ENCODE data around the gene BUB1B. TPM values are rescaled to one million over a fixed set of nuclear protein-coding genes. Genes with fewer than 3 reads are reported as not detected.

The BUB1B gene
- total RNA-seq, 1 donor from 2014 or later = 11.9 TPM

- Mint-ChIP-seq H3K27ac (ENCODE audit: unreplicated experiment) (no peak overlapping the region), H3K9me3 (ENCODE audit: unreplicated experiment) (no peaks in the 10 kb centered on the region), H3K4me3 (ENCODE audit: unreplicated experiment) (no peak overlapping the region), H3K4me1 (ENCODE audit: unreplicated experiment) (peaks cover 15% of the 10 kb centered on the region), H3K27me3 (ENCODE audit: unreplicated experiment) (peaks cover 12% of the 10 kb centered on the region), H3K36me3 (ENCODE audit: low read depth, unreplicated experiment) (no peaks in the 10 kb centered on the region)
- TF ChIP-seq, protein P1, sequence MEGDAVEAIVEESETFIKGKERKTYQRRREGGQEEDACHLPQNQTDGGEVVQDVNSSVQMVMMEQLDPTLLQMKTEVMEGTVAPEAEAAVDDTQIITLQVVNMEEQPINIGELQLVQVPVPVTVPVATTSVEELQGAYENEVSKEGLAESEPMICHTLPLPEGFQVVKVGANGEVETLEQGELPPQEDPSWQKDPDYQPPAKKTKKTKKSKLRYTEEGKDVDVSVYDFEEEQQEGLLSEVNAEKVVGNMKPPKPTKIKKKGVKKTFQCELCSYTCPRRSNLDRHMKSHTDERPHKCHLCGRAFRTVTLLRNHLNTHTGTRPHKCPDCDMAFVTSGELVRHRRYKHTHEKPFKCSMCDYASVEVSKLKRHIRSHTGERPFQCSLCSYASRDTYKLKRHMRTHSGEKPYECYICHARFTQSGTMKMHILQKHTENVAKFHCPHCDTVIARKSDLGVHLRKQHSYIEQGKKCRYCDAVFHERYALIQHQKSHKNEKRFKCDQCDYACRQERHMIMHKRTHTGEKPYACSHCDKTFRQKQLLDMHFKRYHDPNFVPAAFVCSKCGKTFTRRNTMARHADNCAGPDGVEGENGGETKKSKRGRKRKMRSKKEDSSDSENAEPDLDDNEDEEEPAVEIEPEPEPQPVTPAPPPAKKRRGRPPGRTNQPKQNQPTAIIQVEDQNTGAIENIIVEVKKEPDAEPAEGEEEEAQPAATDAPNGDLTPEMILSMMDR (IDR thresholded peaks at IDR 0.05; ENCODE audit: unreplicated experiment) = no peak
- no peak for DNase-seq (ENCODE audit: low spot score)
These were observed 78.5 kb downstream of the BUB1B start for GRCh38 chr15:40239404-40239692.

DNA sequence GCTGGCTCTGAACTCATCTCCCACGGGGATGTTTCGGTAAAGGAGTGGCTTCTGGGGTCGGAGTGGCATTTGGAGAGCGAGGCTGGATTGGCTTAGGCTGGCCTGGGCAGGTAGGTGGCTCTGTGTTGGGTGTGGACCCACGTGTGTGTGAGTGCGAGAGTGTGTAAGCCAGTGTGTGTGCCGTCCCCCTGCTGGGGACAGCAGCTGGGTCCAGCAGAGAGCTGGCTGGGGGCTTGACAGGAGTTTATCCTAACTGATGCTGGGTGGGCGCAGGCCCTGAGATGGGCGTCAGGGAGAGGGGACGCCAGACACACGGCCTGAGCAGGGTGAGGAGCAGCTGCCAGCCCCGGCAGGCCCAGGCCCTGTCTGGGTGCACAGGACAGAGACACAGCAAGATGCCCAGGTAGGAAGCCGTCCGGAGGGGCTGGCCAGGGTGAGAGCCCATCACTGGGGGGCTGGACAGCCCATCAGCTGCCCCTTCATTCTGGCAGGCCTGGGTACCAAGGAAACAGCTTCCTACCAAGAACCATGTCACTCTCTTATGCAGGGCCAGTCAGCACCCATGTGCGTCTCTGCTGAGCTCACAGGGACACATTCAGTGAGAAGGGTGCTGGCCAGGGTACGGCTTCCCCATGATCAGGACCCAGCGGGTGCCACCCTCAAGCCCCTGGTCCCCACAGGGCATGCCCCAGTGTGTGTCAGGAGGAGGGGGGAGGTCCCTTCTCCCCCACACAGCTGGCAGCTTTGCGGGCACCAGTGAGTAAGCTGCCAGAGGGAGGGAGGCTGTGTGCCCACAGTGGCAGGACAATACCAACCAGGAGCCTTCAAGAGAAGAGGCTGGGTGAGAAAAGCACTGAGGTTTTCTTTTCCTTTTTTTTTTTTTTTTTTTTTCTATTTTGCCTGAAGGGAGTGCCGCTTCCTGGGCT lies 79.1 kb downstream of the BUB1B start:
- TF ChIP-seq, protein P1 (IDR thresholded peaks at IDR 0.05; ENCODE audit: unreplicated experiment) = no peak
- no peak overlapping the region for H3K4me3 Mint-ChIP-seq (ENCODE audit: unreplicated experiment)
- DNase-seq (ENCODE audit: low spot score) = no peak
- H3K27ac Mint-ChIP-seq (ENCODE audit: unreplicated experiment) = no peak overlapping the region
- no peaks in the 10 kb centered on the region for H3K9me3 Mint-ChIP-seq (ENCODE audit: unreplicated experiment)
- H3K36me3 Mint-ChIP-seq (ENCODE audit: low read depth, unreplicated experiment) = no peaks in the 10 kb centered on the region
- peaks cover 12% of the 10 kb centered on the region for H3K27me3 Mint-ChIP-seq (ENCODE audit: unreplicated experiment)
- H3K4me1 Mint-ChIP-seq (ENCODE audit: unreplicated experiment) = peaks cover 15% of the 10 kb centered on the region

DNA sequence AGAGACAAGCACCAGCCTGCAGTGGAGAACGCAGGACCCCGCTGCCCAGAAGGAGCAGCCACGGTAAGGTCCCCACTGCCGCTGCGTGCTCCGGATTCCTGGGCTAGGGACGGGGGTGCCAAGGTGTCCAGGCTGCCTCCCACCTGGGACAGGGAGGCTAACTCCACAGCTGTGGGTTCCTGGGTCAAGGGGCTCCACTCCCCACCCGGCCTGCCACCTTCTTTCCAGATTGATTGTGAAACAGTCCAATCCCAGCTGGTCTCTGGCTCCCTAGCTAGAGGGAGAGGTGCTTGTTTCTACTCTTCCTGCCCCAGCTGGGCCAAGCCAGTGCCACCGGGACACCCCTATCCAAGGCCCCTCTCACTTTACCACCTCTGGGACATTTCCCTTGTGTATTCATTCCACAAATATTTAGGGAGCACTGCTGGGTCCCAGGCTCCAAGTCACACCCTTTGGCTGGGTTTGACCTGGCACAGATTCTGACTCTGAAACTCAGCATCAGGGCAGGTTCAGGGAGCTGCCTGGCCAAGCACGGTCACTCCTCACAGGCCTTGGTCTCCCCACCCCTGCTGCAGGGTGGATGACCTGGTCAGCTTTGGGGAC lies 79.9 kb downstream of the BUB1B start:
- Mint-ChIP-seq H3K36me3 (ENCODE audit: low read depth, unreplicated experiment) (no peaks in the 10 kb centered on the region), H3K4me3 (ENCODE audit: unreplicated experiment) (no peak overlapping the region), H3K9me3 (ENCODE audit: unreplicated experiment) (no peaks in the 10 kb centered on the region), H3K27ac (ENCODE audit: unreplicated experiment) (no peak overlapping the region), H3K4me1 (ENCODE audit: unreplicated experiment) (peaks cover 15% of the 10 kb centered on the region), H3K27me3 (ENCODE audit: unreplicated experiment) (peaks cover 12% of the 10 kb centered on the region)
- TF ChIP-seq, protein P1 (IDR thresholded peaks at IDR 0.05; ENCODE audit: unreplicated experiment) = no peak
- DNase-seq (ENCODE audit: low spot score) = no peak

- Mint-ChIP-seq H3K36me3 (ENCODE audit: low read depth, unreplicated experiment) (no peaks in the 10 kb centered on the region), H3K9me3 (ENCODE audit: unreplicated experiment) (no peaks in the 10 kb centered on the region), H3K27ac (ENCODE audit: unreplicated experiment) (no peak overlapping the region), H3K4me3 (ENCODE audit: unreplicated experiment) (no peak overlapping the region), H3K4me1 (ENCODE audit: unreplicated experiment) (peaks cover 15% of the 10 kb centered on the region), H3K27me3 (ENCODE audit: unreplicated experiment) (peaks cover 12% of the 10 kb centered on the region)
- TF ChIP-seq, protein P1 (IDR thresholded peaks at IDR 0.05; ENCODE audit: unreplicated experiment) = no peak
- DNase-seq (ENCODE audit: low spot score) = no peak
These were observed 80.7 kb downstream of the BUB1B start for GRCh38 chr15:40241269-40242212.

Data from endothelial cell (in vitro differentiated cells).